NCI-H2196 treated with DMSO at 0.1 percent for 48 hours (cell line): ENCODE measurements around the gene PXDC1.
"Not testable (repeated sequence)": the region's sequence is repeated elsewhere in the genome, so short reads cannot be mapped to it uniquely, and the experiment has no call there.

ENCODE experiments used
- DNase-seq: peaks from one replicate; lab custom pipeline; 2025; ENCODE audit not compliant: unreplicated experiment; lab: John Stamatoyannopoulos, UW

Gene PXDC1

DNA sequence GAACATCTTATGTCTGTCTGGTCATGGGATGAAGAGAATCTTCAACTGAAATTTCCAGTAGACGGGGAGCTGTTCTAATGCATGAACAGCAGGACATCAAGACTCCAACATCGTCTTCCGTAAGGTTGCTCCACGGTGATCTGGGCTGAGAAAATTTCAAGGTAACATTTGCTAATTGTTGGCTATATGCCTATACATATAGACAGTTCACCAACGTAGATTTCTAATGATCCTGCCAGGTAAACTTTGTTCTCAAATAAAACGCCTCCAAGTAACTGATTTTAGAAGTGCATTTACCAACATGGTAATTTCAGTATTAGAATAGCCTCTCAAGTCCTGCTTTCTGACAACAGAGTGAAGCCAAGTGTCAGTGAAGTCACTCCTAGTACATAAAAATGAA, 11.3 kb upstream of the PXDC1 start:
- DNase-seq, result no peak

DNA sequence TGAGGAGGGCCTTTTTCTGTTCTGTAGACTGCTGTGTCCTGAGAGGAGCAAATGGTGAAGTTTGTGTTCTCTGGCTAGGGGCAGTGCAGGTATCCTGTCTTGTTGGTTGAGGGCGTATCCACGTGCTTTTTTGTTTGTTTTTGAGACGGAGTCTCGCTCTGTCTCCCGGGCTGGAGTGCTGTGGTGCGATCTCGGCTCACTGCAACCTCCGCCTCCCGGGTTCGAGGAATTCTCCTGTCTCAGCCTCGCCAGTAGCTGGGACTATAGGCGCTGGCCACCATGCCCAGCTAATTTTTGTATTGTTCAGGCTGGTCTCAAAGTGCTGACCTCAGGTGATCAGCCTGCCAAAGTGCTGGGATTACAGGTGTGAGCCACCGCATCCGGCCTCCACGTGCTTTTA, 10.8 kb upstream of the PXDC1 start:
- DNase-seq, result no peak

DNA sequence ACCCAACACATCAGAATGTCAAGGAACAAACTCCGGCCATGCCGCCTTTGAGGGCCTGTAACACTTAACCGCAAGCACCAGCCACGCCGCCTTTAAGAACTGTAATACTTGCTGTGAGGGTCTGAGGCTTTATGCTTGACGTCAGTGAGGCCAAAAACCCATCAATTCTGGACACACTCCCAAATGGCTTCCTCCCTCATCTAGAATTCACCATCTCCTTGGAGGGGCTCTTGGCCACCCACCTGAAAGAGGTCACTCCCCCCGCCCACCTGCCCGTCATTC, 10.4 kb upstream of the PXDC1 start:
- DNase-seq, result no peak

DNA sequence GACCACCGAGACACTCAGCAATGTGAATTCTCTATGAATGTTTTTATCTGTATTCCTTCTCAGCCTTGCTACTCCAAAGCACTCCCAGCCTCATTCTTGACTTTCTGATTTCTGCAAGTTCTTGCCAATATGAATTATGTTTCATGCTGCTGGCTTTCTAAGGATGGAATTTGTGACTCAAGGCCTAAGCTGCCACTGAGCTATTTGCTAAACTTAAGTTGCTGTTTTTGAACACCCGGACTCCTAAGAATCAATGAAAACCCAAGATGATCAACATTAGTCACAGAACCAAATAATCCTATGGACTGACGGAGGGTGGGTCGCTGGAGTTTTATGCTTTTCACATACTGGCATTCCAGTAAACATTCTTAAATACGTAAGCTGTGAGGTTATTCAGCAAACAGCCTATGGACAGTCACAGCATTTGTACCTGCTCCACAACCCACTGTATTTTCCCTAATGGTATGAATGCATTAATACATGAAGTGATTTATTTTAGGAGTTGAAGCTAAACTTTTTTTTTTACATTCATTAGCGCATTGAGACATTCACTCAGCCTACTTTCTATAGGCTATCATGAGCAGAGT, 8.2 kb upstream of the PXDC1 start:
- DNase-seq, result no peak

DNA sequence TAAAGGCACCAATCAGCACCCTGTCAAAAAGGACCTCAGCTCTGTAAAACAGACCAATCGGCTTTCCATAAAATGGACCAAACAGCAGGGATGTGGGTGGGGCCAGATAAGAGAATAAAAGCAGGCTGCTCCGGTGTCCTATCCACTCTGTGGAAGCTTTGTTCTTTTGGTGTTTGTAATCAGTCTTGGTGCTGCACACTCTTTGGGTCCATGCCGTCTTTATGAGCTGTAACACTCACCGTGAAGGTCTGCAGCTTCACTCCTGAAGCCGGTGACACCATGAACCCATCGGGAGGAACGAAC, 7.3 kb upstream of the PXDC1 start:
- DNase-seq, result no peak

DNA sequence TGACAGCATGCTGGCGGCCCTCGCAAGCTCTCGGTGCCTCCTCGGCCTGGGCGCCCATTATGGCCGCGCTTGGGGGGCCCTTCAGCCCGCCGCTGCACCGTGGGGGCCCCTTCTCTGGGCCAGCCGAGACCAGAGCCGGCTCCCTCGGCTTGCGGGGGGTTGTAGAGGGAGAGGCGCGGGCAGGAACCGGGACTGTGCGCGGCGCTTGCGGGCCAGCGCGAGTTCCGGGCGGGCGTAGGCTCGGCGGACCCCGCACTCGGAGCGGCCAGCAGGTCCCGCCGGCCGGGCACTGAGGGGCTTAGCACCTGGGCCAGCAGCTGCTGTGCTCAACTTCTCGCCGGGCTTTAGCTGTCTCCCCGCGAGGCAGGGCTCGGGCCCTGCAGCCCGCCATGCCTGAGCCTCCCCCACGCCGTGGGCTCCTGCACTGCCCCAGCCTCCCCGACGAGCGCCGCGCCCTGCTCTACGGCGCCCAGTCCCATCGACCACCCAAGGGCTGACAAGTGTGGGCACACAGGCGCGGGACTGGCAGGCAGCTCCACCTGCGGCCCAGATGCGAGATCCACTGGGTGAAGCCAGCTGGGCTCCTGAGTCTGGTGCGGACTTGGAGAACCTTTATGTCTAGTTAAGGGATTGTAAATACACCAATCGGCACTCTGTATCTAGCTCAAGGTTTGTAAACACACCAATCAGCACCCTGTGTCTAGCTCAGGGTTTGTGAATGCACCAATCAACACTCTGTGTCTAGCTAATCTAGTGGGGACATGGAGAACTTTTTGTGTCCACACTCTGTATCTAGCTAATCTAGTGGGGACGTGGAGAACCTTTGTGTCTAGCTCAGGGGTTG, 6.7 kb upstream of the PXDC1 start:
- DNase-seq, result not testable (repeated sequence)

DNA sequence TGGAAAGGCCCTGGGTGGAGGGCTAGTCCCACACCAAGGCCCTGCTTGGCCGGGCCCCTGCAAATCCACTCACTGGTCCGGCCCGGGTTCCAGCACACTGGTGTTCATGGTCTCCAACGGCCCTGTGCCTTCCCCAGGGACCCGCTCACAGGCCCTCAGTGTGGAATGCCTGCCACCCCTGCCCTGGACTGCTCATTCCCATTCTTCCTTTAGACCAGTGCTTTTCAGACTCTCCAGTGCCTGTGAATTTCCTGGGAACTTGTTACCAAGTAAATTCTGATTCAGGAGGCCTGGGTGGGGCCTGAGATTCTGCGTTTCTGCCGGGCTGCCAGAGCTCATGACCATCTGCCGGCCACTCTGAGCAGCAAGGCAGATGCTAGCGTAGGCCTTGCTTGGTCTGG, 5.7 kb upstream of the PXDC1 start:
- DNase-seq, result no peak

DNA sequence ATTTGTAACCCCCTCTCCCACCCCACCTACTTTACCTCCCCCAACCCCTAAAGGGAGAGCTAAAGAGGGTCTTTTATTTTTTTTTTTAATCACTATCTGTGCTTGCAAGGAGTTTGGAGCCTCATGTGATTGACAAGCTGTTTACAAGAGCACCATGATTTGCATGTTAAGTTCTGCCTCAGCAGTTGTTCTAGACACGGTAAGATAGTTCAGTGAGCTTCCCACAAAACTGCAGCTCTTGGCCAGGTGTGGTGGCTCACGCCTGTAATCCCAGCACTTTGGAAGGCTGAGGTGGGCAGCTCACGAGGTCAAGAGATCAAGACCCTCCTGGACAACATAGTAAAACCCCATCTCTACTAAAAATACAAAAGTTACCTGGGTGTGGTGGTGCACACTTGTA, 5.0 kb upstream of the PXDC1 start:
- no peak for DNase-seq

DNA sequence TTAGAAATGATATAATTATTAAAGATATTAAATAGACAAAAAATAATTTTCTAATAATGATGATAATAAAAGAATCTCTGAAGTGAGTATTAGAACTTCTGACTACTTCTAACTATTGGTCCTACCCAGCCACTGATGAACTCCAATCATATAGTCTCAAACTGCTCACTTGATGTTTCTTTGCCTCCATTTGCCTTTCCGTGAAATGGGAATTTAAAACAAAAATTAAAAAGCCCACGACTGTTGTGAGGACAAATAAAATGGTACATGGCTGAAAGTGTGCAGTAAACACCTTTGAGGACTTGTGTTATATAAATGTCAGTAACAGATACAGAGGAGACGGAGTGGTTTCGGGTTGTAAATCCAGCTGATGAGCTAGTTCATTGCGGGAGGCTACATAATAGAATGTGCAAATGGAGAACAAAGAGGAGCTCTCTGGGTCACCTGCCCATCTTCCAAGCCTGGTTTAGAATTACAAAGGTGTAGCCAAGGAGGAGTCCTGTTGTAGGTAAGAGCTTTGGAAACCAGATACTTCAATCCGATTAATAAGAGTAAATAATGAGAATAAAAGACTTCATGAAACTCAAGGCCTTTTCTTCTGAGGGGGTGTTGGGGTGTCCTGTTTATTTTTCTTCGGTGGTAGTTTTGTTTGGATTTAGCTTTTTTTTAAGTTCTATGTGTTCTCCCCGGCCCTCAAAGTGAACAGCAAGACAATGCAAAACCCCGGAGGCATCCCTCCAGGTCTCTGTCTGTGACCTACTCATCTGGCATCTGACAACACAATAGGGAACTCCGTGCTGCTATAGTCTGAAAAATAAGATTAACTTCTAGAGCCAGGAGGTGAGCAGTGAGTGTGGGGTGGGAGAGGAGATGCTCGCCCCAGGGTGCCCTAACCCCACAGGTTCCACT, 4.4 kb upstream of the PXDC1 start:
- peak; percentile 81 for DNase-seq

DNA sequence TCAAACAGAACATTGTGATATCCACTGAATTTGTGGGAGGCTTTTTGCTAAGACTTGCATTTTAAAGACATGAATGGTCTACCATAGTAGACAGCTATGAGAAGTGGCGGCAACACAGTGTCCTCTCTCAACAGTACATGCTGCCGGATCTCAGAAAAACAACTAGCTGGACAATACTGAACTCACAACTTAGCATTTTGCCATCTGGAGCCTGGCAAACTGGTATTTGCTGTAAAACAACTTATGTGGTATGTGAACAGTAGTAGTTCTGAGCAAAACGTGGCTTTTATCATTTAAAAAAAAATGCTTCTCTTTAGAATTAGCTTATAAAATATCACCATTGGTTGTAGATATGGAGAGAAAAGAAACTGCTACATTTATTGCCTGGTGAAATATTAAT, 3.3 kb upstream of the PXDC1 start:
- DNase-seq, result no peak

DNA sequence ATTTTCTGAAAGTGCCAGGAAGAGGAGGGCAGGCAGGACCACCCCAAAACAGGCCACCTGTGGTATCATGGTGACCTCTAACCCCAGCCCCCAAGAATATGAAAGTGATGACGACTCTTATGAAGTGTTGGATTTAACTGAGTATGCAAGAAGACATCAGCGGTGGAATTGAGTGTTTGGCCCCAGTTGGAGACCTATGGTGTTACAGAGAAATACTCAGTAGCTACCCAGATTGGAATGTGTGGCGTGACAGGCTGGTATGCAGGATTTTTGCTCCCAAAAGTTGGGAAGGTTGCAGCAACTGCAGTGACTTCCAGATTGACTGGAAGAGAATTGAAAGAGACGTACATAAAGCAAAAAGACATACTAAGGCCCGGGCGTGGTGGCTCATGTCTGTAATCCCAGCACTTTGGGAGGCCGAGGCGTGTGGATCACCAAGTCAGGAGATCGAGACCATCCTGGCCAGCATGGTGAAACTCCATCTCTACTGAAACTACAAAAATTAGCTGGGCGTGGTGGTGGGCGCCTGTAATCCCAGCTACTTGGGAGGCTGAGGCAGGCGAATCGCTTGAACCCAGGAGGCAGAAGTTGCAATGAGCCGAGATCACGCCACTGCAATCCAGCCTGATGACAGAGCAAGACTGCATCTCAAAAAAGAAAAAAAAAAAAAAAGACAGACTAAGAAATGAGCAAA, 2.7 kb upstream of the PXDC1 start:
- not testable (repeated sequence) for DNase-seq

DNA sequence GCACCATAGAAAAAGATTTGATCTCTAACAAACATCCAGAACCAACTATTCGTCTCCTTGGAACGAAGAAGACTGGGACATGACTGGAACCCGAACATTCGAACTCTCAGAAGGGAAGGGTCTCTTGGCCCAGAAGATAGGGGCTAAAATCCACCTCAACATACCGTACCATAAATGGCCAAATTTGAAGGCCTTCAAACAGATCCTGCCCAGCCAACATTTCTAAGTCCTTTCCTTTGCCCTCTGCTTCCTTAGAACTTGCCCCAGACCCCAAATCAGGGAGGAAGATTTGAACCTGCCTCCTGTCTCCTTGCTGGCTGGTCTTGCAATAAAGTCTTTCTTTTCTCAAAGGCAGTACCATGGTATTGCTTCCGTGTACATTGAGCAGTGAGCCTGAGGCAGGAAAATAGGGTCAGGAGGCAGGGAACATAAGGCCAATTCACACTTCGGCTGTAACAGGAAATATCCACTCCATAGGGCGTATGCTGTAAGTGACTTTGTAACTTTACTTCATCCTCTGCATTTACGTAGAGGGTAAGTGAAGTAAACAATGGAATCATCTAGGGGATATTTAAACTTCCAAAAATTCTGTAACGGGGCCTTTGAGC, 1.8 kb upstream of the PXDC1 start:
- DNase-seq, result no peak

DNA sequence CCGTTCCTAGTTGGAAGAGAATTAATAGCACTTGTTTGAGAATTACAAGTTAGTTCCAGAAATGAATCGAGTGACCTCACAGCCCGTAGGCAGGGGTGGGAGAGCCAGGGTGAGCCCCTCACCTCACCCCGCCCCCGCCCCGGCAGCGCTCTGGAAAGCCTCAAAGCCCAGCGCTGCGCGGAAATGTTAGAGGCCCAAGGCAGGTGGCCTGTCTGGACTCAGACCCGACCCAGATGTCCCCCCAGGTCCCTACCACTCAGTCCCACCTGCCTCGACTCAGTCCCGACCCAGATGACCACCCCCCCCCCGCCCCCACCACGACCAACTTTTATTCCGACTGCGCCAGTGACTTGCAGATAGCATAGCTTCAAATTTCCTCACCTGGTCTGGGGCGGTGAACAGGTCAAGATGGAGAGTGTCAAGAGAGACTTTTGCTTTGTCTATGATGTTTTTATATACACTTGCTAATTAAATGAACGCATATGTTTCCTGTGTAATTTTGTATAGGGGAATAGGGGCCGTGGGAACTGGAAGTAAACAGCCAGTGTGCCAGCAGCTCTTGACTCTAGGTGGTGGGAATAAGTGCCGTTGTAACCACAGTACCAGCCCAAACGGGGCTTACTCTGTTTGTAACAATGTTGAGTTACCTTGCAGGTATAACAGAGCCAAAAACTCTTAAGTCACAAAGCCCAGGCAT, 1.2 kb upstream of the PXDC1 start:
- DNase-seq, result no peak

DNA sequence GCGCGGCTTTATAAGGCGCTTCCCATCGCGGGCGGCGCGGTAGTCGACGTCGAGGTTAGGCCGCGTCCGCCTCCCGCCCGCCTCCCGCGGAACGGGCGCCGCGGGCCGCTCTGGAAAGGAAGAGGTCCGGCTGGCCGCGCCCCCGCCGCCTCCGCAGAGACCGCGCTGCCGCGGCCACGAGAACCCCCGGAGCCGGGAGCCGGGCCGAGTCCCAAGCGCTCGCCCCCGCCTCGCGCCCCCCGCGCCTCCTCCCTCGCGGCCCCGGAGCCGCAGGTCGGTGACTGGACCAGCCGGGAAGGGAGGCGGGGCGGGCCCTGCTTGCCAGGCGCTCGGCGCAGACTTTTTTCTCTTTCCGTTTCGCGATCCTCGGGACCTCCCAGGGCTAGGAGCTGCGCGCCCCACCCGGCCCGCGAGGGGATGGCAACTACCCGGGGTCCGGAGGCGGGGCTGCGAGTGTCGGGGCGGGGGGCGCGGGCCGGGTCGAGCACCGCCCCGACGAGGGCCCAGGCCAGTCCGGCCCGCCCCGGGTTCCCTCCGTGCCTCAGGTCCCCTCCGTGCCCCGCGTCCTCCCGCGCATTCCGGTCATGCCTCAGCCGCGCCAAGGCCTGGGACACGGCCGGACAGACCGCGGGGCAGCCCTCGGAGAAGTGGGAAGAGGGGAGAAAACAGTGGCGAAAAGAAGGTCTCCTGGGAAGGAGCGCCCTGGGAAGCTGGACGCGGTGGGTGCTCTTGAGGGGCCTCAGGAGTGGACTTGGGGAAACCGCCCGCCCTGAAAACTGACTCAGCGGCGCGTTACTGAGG, 417 bp upstream of the PXDC1 start:
- peak; percentile 68 for DNase-seq

DNA sequence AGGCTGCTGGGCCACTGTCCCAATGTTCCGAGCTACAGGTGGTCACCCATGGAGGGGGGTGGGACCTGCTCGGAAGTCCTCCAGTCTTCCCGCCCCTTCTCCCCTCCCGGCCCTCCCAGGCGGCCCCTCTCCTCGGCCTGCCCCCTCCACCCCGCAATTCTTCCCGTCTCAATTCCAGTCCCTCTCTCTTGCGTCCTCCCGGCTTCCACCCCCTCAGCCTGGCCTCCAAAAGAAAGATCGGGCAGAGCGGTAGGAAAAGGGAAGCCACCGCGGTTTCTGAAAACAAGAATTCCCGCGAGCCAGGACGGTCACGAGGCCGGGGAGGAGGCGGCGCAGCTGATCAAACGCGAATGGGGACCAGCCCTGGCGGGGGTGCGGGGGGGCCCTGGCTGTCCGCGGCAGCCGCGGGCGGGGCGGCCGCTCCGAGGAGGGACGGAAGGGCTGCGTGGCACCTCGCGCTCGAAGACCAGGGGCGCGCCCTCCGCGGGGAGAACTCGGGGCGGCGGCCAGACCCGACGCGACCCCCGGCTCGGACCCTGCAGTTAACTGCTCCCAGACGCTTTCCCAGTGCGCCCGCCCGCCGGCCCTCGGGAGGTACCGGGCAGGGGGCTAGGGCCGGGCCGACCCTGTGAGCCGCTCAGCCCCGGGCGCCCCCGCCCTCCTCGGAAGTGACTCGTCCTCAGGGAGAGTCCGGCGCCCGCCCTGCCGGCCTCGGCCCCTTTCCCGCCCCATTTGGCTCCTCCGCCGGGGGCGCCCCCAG, 1.0 kb downstream of the PXDC1 start:
- DNase-seq, result peak; percentile 47

DNA sequence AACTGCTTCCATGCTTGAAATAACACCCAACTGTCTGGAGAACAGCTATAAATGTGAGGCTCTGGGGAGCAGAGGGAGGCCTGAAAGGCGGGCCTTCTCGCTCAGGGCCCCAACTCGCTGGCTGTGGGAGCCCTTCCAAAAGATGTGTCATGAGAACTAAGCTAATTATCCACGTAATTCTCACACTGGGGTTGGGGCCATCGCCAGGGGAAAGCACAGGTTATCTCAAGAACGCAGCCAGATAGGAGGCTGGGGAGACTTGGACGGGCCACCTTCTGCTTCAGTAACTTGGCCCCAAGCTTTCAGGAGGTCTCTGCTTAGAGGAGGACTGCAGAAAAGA, 1.6 kb downstream of the PXDC1 start:
- no peak for DNase-seq

DNA sequence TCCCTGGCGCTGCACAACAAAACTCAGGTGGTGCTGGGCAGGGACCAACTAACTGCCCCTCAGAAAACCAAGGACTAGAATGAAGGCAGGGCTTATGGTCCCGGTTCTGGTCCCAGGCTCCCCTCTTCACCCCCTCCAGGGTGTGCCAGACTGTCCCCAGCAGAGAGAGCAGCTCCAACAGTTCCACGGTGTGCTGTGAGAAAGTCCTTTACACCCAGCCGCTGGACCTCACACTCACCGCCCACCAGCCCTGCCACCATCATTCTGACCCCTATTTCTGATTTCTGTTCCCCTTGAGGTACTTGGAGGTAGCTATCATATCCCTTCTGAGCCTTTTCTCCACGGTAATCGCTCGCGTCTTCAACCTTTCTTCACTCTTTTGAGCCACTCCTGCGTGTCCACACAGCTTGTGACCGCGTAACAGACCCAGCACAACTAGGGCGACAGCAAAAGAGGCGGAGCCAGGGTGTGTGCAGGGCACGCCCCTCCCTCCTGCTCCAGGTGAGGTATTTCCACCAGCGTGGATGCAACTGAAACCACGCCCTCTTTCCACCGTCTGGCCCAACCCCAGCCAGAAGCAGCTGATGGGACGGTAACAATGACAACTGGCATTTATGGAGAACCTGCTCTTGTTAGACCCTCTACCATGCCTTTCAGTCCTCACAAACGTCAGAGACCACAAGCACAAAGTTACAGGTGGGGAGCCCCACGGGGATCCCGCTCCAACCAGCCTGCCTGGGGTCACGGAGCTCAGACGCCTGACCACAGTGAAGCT, 2.3 kb downstream of the PXDC1 start:
- DNase-seq, result peak; percentile 30
